ENCODE data around the gene UNC13A.

Gene UNC13A

DNA sequence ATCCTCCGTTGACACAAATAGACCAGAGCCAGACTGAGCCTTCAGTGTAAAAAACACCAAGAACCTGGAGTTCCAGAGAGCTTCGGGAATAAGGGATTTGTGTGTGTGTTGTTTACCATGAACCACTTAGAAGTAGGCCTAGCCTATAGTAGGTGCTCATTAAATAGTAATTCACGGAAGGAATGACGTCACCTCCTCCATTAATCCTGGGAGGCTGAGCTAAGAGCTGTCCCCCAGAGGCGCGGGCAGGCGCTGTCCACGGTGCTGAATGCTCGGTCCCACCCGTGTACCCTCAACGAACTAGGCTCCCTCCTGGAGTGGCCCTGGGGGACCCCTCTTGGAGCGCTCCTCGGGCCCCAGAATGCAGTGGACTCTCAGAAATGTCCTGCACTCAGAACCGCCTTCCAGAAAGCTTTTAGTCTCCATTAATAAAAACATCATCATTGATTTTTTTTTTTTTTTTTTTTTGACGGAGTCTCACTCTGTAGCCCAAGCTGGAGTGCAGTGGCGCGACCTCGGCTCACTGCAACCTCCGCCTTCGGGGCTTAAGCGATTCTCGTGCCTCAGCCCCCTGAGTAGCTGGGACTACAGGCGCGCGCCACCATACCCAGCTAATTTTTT is 6.5 kb downstream of the UNC13A start:
- TF ChIP-seq, protein P1, sequence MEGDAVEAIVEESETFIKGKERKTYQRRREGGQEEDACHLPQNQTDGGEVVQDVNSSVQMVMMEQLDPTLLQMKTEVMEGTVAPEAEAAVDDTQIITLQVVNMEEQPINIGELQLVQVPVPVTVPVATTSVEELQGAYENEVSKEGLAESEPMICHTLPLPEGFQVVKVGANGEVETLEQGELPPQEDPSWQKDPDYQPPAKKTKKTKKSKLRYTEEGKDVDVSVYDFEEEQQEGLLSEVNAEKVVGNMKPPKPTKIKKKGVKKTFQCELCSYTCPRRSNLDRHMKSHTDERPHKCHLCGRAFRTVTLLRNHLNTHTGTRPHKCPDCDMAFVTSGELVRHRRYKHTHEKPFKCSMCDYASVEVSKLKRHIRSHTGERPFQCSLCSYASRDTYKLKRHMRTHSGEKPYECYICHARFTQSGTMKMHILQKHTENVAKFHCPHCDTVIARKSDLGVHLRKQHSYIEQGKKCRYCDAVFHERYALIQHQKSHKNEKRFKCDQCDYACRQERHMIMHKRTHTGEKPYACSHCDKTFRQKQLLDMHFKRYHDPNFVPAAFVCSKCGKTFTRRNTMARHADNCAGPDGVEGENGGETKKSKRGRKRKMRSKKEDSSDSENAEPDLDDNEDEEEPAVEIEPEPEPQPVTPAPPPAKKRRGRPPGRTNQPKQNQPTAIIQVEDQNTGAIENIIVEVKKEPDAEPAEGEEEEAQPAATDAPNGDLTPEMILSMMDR (IDR thresholded peaks at IDR 0.05; ENCODE audit: low read depth, low read length, missing control alignments) = no peak
- H3K4me3 ChIP-seq (ENCODE audit: low read depth, low read length) = no peak overlapping the region
- peak; percentile 31 for DNase-seq
- no peaks in the 10 kb centered on the region for H3K27me3 ChIP-seq (replicated peaks)
- no peak overlapping the region for H3K27ac ChIP-seq
- in situ Hi-C loops (cut with HindIII; ENCODE audit: low pct_ligation_motif_present, low sequenced_read_pairs) = no loop called here
- H3K36me3 ChIP-seq (replicated peaks) = no peaks in the 10 kb centered on the region

DNA sequence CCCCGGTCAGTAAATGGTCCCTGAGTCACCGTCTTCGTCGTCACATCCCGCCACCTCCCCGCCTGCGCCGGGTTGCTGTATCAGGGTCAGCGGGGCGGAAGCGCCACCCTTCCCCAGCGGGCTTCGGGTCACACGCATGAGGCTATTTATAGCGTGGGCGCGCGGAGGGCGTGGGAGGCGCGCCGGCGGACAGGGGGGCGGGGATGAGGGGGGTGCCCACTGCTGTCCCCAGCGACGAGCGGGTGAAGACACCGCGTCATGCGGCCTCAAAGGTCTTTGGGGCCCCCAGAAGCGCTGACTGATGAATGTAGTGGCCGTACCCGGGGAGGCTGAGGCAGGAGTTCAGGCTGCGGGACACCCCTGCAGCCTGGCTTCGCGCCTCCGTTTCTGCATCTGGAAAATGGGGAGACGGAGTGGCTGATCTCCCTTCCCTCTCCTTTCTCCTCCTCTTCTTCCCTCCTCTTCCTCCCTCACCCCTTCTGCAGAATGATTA is 7.9 kb downstream of the UNC13A start:
- Histone ChIP-seq H3K27ac (no peak overlapping the region), H3K36me3 (replicated peaks) (no peaks in the 10 kb centered on the region), H3K4me3 (ENCODE audit: low read depth, low read length) (no peak overlapping the region), H3K27me3 (replicated peaks) (no peaks in the 10 kb centered on the region)
- peak; percentile 83 for DNase-seq
- in situ Hi-C loops (cut with HindIII; ENCODE audit: low pct_ligation_motif_present, low sequenced_read_pairs) = no loop called here
- TF ChIP-seq, protein P1 (IDR thresholded peaks at IDR 0.05; ENCODE audit: low read depth, low read length, missing control alignments) = no peak

DNA sequence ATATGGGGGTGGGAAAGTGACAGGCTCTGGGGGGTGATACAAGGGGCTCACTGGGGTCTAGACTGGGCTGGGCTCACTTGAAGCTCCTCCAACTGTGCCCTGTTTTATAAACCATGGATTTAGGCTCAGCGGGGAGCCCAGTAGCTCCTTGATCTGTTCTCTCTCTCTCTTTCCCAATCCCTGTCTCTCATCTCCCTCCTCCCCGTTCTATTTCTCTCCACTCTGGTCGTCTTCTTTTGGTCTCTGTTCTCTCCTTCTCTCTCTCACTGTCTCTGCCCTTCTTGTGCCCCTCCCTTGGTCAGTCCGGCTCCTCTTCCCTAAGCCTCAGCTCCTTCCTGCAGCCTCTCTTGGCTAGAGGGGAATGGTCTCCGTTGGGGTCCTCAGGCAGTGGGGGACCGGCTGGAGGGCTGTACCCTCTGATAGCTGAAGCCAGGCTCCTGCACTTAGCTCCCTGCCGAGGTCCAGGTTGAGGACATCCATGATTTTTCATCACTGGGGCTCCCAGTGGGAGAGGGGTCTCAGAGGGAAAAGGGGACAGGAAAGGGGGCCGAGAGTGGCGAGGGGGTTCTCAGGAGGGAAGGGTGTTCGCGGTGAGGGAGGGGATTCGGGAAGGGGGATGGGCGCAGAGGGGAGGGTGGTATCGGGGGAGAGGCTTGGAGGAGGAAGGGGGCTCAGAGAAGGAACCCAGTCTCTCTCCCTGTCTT is 8.5 kb downstream of the UNC13A start:
- TF ChIP-seq, protein P1 (IDR thresholded peaks at IDR 0.05; ENCODE audit: low read depth, low read length, missing control alignments) = no peak
- Histone ChIP-seq H3K4me3 (ENCODE audit: low read depth, low read length) (no peak overlapping the region), H3K27me3 (replicated peaks) (no peaks in the 10 kb centered on the region), H3K27ac (peak overlapping the region; percentile 10), H3K36me3 (replicated peaks) (no peaks in the 10 kb centered on the region)
- no peak for DNase-seq
- in situ Hi-C loops (cut with HindIII; ENCODE audit: low pct_ligation_motif_present, low sequenced_read_pairs) = no loop called here

DNA sequence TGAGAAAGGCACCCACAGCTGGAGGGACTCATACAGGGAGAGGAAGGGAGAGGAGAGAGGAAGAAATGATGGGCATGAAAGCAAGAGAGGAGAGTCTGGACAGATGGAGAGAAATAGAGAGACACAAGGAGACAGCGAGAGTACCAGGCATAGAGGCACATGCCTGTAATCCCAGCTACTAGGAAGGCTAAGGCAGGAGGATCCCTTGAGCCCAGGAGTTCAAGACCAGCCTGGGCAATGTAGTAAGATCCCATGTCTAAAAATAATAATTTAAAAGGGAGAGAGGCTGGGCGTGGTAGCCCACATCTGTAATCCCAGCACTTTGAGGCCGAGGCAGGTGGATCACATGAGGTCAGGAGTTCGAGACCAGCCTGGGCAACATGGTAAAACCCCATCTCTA is 9.3 kb downstream of the UNC13A start:
- TF ChIP-seq, protein P1 (IDR thresholded peaks at IDR 0.05; ENCODE audit: low read depth, low read length, missing control alignments) = no peak
- Histone ChIP-seq H3K36me3 (replicated peaks) (no peaks in the 10 kb centered on the region), H3K27me3 (replicated peaks) (no peaks in the 10 kb centered on the region), H3K27ac (no peak overlapping the region), H3K4me3 (ENCODE audit: low read depth, low read length) (no peak overlapping the region)
- in situ Hi-C loops (cut with HindIII; ENCODE audit: low pct_ligation_motif_present, low sequenced_read_pairs) = no loop called here
- DNase-seq = no peak

DNA sequence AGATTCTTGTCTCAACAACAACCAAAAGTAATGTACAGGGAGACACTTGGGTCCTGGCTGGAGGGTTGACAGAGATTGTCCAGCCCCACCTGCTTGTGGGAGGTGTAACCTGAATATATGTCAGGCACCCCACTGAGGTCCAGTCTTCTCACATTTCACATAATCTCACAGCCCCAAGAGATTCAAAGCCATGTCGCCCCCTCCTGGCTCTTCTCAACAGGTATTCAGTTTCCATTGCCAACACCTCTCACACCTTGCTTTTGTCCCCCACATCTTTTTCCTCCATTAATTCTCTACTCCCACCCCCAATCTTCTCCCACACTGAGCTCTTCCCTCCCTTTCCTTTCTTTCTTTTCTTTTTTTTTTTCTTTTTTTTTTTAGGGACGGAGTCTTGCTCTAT is 11.2 kb downstream of the UNC13A start:
- Histone ChIP-seq H3K27ac (no peak overlapping the region), H3K36me3 (replicated peaks) (no peaks in the 10 kb centered on the region), H3K27me3 (replicated peaks) (no peaks in the 10 kb centered on the region), H3K4me3 (ENCODE audit: low read depth, low read length) (no peak overlapping the region)
- in situ Hi-C loops (cut with HindIII; ENCODE audit: low pct_ligation_motif_present, low sequenced_read_pairs) = no loop called here
- TF ChIP-seq, protein P1 (IDR thresholded peaks at IDR 0.05; ENCODE audit: low read depth, low read length, missing control alignments) = peak; percentile 42
- no peak for DNase-seq
